Epithelial cell of proximal tubule (primary cell): ENCODE data around the gene BTBD9. TPM values are rescaled to one million over a fixed set of nuclear protein-coding genes. Genes with fewer than 3 reads are reported as not detected.
A peak's percentile ranks its signal among the peaks of the same experiment; 100 is the strongest.

ENCODE experiments used
- DNase-seq: peaks from one replicate; pipeline ENCODE4 v3.0.0-alpha.2; 2011; ENCODE audit warnings: low read depth
- H3K4me3 ChIP-seq: 2 replicates; pipeline ENCODE4 v1.5.1; 2011; ENCODE audit warnings: low read depth, mild to moderate bottlenecking, low read length
- CTCF ChIP-seq: conservative IDR thresholded peaks from 2 replicates; pipeline ENCODE4 v1.5.1; 2012; ENCODE audit warnings: low read depth, mild to moderate bottlenecking, low read length
- total RNA-seq: library from RNA; depleted of rRNA; stranded (reverse); fragments of >200 nt; gene quantifications from 2 replicates; pipeline ENCODE4 v1.2.3, GENCODE V29; 2015

The BTBD9 gene
- total RNA-seq, 1 donor from 2014 or later = 2.9 TPM

- no peak for DNase-seq
- TF ChIP-seq CTCF = no peak
These were observed 96.7 kb downstream of the BTBD9 start for GRCh38 chr6:38543022-38543421.

DNA sequence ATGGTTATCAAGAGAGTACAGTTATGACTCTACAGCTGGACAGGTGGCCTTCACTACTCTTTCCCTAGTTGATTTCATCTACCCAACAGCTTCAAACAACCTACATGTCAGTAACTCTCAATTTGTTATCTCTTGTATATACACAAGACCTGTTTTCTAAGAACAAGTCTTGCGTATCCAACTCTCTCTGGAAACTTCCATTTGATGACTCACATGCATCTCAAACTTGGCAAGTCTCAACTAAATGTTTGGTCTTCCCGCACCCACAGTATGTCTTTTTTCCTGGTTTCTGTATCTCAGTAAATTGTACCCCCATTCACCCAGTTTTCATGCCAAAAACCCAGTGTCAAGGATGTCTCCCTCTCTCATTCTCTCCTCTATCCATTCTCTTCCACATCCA, 97.7 kb downstream of the BTBD9 start:
- peak; percentile 42 for DNase-seq
- no peak overlapping the region for H3K4me3 ChIP-seq
- no peak for TF ChIP-seq CTCF

More at GRCh38 chr6:38543022-38543421, 96.7 kb downstream of the BTBD9 start:
- no peak overlapping the region for H3K4me3 ChIP-seq

DNA sequence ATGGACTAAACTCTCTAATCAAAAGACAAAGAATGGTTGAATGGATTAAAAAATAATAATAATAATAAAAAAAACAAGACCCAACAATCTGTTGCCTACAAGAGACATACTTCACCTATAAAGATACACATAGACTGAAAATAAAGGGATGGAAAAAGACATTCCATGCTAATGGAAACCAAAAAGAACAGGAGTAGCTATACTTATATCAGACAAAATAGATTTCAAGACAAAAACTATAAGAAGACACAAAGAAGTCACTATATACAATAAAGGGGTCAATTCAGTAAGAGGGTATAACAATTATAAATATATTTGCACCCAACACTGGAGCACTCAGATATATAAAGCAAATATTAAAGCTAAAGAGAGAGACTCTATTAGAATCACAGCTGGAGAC, 106.7 kb downstream of the BTBD9 start:
- no peak for DNase-seq
- no peak for TF ChIP-seq CTCF
- no peak overlapping the region for H3K4me3 ChIP-seq

DNA sequence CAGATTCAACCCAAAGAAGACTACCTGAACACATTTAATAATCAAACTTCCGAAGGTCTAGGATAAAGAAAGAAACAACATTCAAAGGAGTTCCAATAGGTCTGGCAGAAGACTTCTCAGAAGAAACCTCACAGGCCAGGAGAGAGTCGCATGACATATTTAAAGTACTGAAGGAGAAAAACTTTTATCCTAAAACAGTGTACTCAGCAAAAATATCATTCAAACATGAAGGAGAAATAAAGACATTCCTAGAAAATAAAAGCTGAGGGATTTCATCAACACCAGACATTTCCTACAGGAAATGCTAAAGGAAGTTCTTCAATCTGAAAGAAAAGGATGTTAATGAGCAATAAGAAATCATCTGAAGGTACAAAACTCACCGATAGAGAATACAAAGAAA, 108.6 kb downstream of the BTBD9 start:
- TF ChIP-seq CTCF = no peak
- DNase-seq = no peak
- no peak overlapping the region for H3K4me3 ChIP-seq

- no peak for TF ChIP-seq CTCF
- peak; percentile 56 for DNase-seq
- no peak overlapping the region for H3K4me3 ChIP-seq
These were observed 111.3 kb downstream of the BTBD9 start for GRCh38 chr6:38528196-38528965.

DNA sequence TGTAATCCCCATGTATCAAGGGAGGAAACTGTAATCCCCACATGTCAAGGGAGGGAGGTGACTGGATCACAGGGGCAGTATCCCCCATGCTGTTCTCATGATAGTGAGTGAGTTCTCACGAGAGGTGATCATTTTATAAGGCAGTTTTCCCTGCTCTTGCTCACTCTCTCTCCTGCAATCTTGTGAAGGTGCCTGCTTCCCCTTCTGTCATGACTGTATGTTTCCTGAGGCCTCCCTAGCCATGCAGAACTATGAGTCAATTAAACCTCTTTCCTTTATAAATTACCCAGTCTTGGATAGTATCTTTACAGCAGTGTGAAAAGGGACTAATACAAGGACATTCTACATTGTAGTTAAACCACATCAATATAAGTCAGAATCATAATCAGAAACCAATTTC, 112.4 kb downstream of the BTBD9 start:
- H3K4me3 ChIP-seq = no peak overlapping the region
- TF ChIP-seq CTCF = no peak
- DNase-seq = no peak

GRCh38 chr6:38525888-38526287, 113.8 kb downstream of the BTBD9 start:
- no peak for TF ChIP-seq CTCF
- H3K4me3 ChIP-seq = no peak overlapping the region
- DNase-seq = no peak
